K562 (cell line): ENCODE measurements around the gene TTLL10. TPM values are rescaled to one million over a fixed set of nuclear protein-coding genes. Genes with fewer than 3 reads are reported as not detected.

Experiments
- BCLAF1 ChIP-seq, 2 experiments: fragments of 450-650 bp in 1 of 2; IDR thresholded peaks; 2 replicates each; pipeline ENCODE4 v1.6.1; 2011 to 2017; ENCODE audit warnings: low read depth in 2 of 2, antibody characterized with exemption in 1 of 2, borderline replicate concordance in 1 of 2, low read length in 1 of 2, mild to moderate bottlenecking in 1 of 2, mixed read lengths in 1 of 2; ENCODE audit not compliant: control insufficient read depth in 1 of 2
- BRCA1 ChIP-seq, 2 experiments: fragments of 450-650 bp in 1 of 2; sonication (generic) in 1 of 2; formaldehyde crosslinking in 1 of 2; IDR thresholded peaks; 2 replicates each; pipeline versions ENCODE4 v1.5.0 to v1.6.1; 2017 to 2020; ENCODE audit warnings: mild to moderate bottlenecking in 1 of 2, missing genetic modification reagents in 1 of 2
- CTCF ChIP-seq, 3 experiments: IDR thresholded peaks in 2 of 3; conservative IDR thresholded peaks in 1 of 3; 2 replicates each; pipeline ENCODE4 v1.5.1; 2011 to 2012; ENCODE audit warnings: low read length in 3 of 3, mild to moderate bottlenecking in 3 of 3, control low read depth in 2 of 3, improper control_type of control experiment in 1 of 3, inconsistent platforms in 1 of 3, low read depth in 1 of 3, mixed read lengths in 1 of 3, moderate library complexity in 1 of 3; ENCODE audit not compliant: insufficient read depth in 2 of 3
- DNMT1 ChIP-seq: fragments of 450-650 bp; IDR thresholded peaks from 2 replicates; pipeline ENCODE4 v1.6.1; 2016; ENCODE audit warnings: antibody characterized with exemption, mild to moderate bottlenecking
- EWSR1 ChIP-seq: fragments of 450-650 bp; IDR thresholded peaks from 2 replicates; pipeline ENCODE4 v1.6.1; 2018; ENCODE audit warnings: borderline replicate concordance, mild to moderate bottlenecking, low read depth, moderate library complexity; ENCODE audit not compliant: partially characterized antibody
- FOSL1 ChIP-seq: fragments of 200-800 bp; sonication (Bioruptor generic); conservative IDR thresholded peaks from 2 replicates; pipeline ENCODE4 v1.6.1; 2016; ENCODE audit warnings: missing genetic modification characterization, missing compliant biosample characterization
- FOXA3 ChIP-seq, 2 experiments: fragments of 450-650 bp in 1 of 2; sonication (generic) in 1 of 2; formaldehyde crosslinking; IDR thresholded peaks in 1 of 2; conservative IDR thresholded peaks in 1 of 2; 2 replicates each; pipeline versions ENCODE4 v1.4.0 to v1.8.0; 2020 to 2022; ENCODE audit warnings: mild to moderate bottlenecking in 2 of 2, missing genetic modification reagents in 1 of 2
- HMG20B ChIP-seq: fragments of 250-450 bp; sonication (Bioruptor Pico); IDR thresholded peaks from 2 replicates; pipeline ENCODE4 v1.5.0; 2021; ENCODE audit warnings: mild to moderate bottlenecking
- HNRNPK ChIP-seq: fragments of 200-400 bp; formaldehyde crosslinking; IDR thresholded peaks from one replicate; pipeline ENCODE4 v1.6.1; 2018; ENCODE audit warnings: mild to moderate bottlenecking, low read depth, low read length; ENCODE audit not compliant: poor library complexity, severe bottlenecking
- IFI16 ChIP-seq: fragments of 250-450 bp; sonication (Bioruptor Pico); IDR thresholded peaks from 2 replicates; pipeline ENCODE4 v2.1.2; 2022; ENCODE audit warnings: mild to moderate bottlenecking, inconsistent platforms
- KDM2B ChIP-seq: fragments of 250-450 bp; sonication (Bioruptor Pico); IDR thresholded peaks from 2 replicates; pipeline ENCODE4 v1.8.0; 2021; ENCODE audit warnings: mild to moderate bottlenecking, moderate library complexity
- NR3C1 ChIP-seq: sonication (generic); formaldehyde crosslinking; IDR thresholded peaks from 2 replicates; pipeline ENCODE4 v1.8.1; 2022; ENCODE audit warnings: missing genetic modification reagents
- SAFB2 ChIP-seq: fragments of 200-400 bp; formaldehyde crosslinking; IDR thresholded peaks from 2 replicates; pipeline ENCODE4 v1.6.1; 2018; ENCODE audit warnings: borderline replicate concordance, low read length, low read depth, moderate library complexity; ENCODE audit not compliant: severe bottlenecking
- SMAD1 ChIP-seq: fragments of 150-350 bp; IDR thresholded peaks from 2 replicates; pipeline ENCODE4 v1.6.1; 2014; ENCODE audit warnings: low read length, low read depth; ENCODE audit not compliant: partially characterized antibody
- SNAPC5 ChIP-seq: fragments of 250-450 bp; sonication (Bioruptor Pico); IDR thresholded peaks from 2 replicates; pipeline ENCODE4 v1.8.0; 2021; ENCODE audit warnings: moderate library complexity, mild to moderate bottlenecking, inconsistent platforms
- TRIM24 ChIP-seq, 2 experiments: fragments of 450-650 bp; IDR thresholded peaks; 2 replicates each; pipeline ENCODE4 v1.6.1; 2016
- TSC22D4 ChIP-seq: fragments of 450-650 bp; IDR thresholded peaks from 2 replicates; pipeline ENCODE4 v1.6.1; 2016; ENCODE audit warnings: missing genetic modification characterization, missing biosample characterization, control low read depth
- U2AF2 ChIP-seq: fragments of 200-400 bp; formaldehyde crosslinking; optimal IDR thresholded peaks from 2 replicates; pipeline ENCODE3; 2017; ENCODE audit warnings: low read depth, mild to moderate bottlenecking, low read length
- XRCC3 ChIP-seq: fragments of 450-650 bp; IDR thresholded peaks from 2 replicates; pipeline ENCODE4 v1.6.1; 2017; ENCODE audit warnings: mild to moderate bottlenecking, moderate library complexity
- ZNF175 ChIP-seq: fragments of 200-800 bp; sonication (Bioruptor generic); IDR thresholded peaks from 2 replicates; pipeline ENCODE4 v1.6.1; 2016; ENCODE audit warnings: low read depth, mild to moderate bottlenecking, missing genetic modification characterization, missing compliant biosample characterization
- ZNF184 ChIP-seq: sonication (generic); formaldehyde crosslinking; IDR thresholded peaks from 2 replicates; pipeline ENCODE4 v1.5.0; 2020; ENCODE audit warnings: missing genetic modification reagents
- ZNF436 ChIP-seq: fragments of 250-450, 450-650 bp; sonication (Bioruptor Pico); formaldehyde crosslinking; IDR thresholded peaks from 2 replicates; pipeline ENCODE4 v1.7.0; 2020; ENCODE audit warnings: mild to moderate bottlenecking
- ZNF57 ChIP-seq: fragments of 450-650 bp; formaldehyde crosslinking; IDR thresholded peaks from 2 replicates; pipeline ENCODE4 v1.4.0; 2020; ENCODE audit warnings: mild to moderate bottlenecking, moderate library complexity
- polyA plus RNA-seq, 8 experiments: library from polyadenylated mRNA; depleted of rRNA in 4 of 8; stranded (reverse) in 5 of 8; unstranded in 3 of 8; fragments of >200 nt; fragmentation: Nextera tagmentation in 2 of 8; fragmentation: Illumina TruSeq in 1 of 8; extraction: Ambion mirVana in 2 of 8; extraction: Trizol in 1 of 8; gene quantifications; 2 replicates each; pipeline versions ENCODE4 v1.2.1 to v1.2.3, GENCODE V29; 2011 to 2014; ENCODE audit warnings: inconsistent platforms in 1 of 8, missing spikeins in 1 of 8
- total RNA-seq, 7 experiments: library from RNA; depleted of rRNA in 6 of 7; stranded (reverse); fragments of >200 nt in 6 of 7; fragmentation: Illumina TruSeq in 2 of 7; extraction: Trizol in 2 of 7; gene quantifications; 2 replicates each; pipeline versions ENCODE4 v1.2.1 to v1.2.3, GENCODE V29; 2011 to 2021; ENCODE audit warnings: low replicate concordance in 1 of 7

The TTLL10 gene
- total and polyA plus RNA-seq, 9 of the 15 experiments (the other 6 are each of a cell fraction or from before 2014, with no cell fraction given), result not detected

- TF ChIP-seq SNAPC5 (CRISPR knock-in tag) (no peak), U2AF2 (no peak), ZNF436 (no peak), TSC22D4 (tag) (no peak), ZNF175 (CRISPR knock-in tag) (no peak; the same call in 1 of the 2 replicates), ZNF184 (no peak), KDM2B (CRISPR knock-in tag) (peak; percentile 63; the same call in 1 of the 2 replicates), HMG20B (no peak), FOSL1 (tag) (no peak; the same call in 1 of the 2 replicates), NR3C1 (CRISPR knock-in tag) (no peak), TRIM24 (IDR thresholded peaks at IDR 0.05) (no peak), IFI16 (no peak), BCLAF1 (IDR thresholded peaks at IDR 0.05; ENCODE audit: borderline replicate concordance in 1 of 2, control insufficient read depth in 1 of 2, low read depth in 2 of 2, low read length in 1 of 2) (no peak), ZNF57 (no peak; the same call in 1 of the 2 replicates), CTCF (IDR thresholded peaks at IDR 0.05 in 2 of 3, conservative IDR thresholded peaks at IDR 0.05 in 1 of 3; ENCODE audit: insufficient read depth in 2 of 3, low read depth in 1 of 3, low read length in 3 of 3) (no peak), BRCA1 (IDR thresholded peaks at IDR 0.05) (no peak), BRCA1 (CRISPR knock-in tag; IDR thresholded peaks at IDR 0.05) (no peak), FOXA3 (CRISPR knock-in tag; conservative IDR thresholded peaks at IDR 0.05 in 1 of 2, IDR thresholded peaks at IDR 0.05 in 1 of 2) (peak in 1 of 2 experiments; percentile 34; a peak in 1 of 4 replicates), DNMT1 (no peak), SMAD1 (peak; percentile 54), HNRNPK (no peak), EWSR1 (no peak), XRCC3 (no peak), SAFB2 (no peak)
These were observed 57.9 kb downstream of the TTLL10 start, which contains the start of gene SDF4 (continued) for GRCh38 chr1:1231400-1232207.
